SK-N-MC (cell line): Measurements from ENCODE around the gene HOXA3.

Source experiments
- EZH2 ChIP-seq: fragments of 200-600 bp; sonication (generic); IDR thresholded peaks from one replicate; pipeline ENCODE4 v1.6.1; 2017; ENCODE audit warnings: antibody characterized with exemption
- POLR2AphosphoS5 ChIP-seq: IDR thresholded peaks from 2 replicates; pipeline ENCODE4 v1.6.1; 2012; ENCODE audit warnings: mild to moderate bottlenecking, low read depth, low read length, borderline replicate concordance

DNA sequence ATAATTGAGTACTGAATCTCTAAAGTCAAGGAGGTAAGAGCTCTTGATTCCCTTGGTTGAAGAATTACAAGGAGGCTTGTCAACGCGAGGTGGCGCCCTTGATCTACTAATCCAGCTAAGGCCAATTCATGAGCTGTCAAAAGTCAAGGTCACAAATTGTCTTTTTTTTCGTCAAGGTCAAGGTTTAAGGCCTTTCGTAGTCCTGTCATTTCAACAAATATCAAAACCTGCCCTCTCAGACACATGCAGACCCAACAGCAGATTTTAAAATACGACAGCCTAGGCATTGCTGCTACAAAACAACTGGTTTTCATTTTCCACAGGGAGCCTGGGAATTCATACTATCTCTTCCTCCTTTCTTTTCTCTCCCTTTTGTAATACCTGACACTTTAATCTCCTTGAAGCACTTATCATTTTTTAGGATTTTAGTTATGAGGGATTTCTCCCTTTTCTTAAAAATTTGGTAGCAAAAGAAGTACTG lies 43.9 kb upstream of the HOXA3 start:
- TF ChIP-seq POLR2AphosphoS5 = no peak
- TF ChIP-seq EZH2 = no peak
